ENCODE measurements around the gene APOH.

The APOH gene

GRCh38 chr17:66198242-66198641, 31.0 kb downstream of the APOH start:
- H3K4me3 ChIP-seq (ENCODE audit: low read length), result no peak overlapping the region
- DNase-seq (ENCODE audit: low read depth), result no peak
- no peak for TF ChIP-seq CTCF (IDR thresholded peaks at IDR 0.05; ENCODE audit: insufficient read depth, low read depth, low read length, missing control alignments)

DNA sequence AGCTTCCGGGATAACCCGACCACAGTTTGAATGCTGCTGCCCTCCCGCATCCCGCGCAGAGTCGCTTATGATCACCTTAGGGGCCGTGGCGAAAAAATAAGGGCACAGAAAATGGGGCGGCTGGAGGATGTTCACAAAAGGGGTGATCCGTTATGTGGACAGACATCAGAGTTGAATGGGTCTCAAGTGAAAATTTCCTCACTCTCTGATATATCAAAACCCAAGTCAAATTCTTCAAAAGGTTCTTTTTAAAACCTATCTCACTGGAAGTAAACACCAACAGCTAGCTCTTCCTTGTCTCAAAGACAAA, 36.9 kb downstream of the APOH start:
- H3K4me3 ChIP-seq (ENCODE audit: low read length), result peak overlapping the region; percentile 53
- no peak for TF ChIP-seq CTCF (IDR thresholded peaks at IDR 0.05; ENCODE audit: insufficient read depth, low read depth, low read length, missing control alignments)
- DNase-seq (ENCODE audit: low read depth), result no peak

- DNase-seq (ENCODE audit: low read depth), result peak; percentile 39
- no peak for TF ChIP-seq CTCF (IDR thresholded peaks at IDR 0.05; ENCODE audit: insufficient read depth, low read depth, low read length, missing control alignments)
- peak within 1 kb of the TSS; percentile 53 for H3K4me3 ChIP-seq (ENCODE audit: low read length)
These were observed 37.4 kb downstream of the APOH start, which contains the start of gene CEP112 for GRCh38 chr17:66191593-66192377. CEP112 (minus strand) TSS chr17:66192133.

- DNase-seq (ENCODE audit: low read depth), result peak; percentile 6
These were observed 38.2 kb downstream of the APOH start for GRCh38 chr17:66190738-66191592.

DNA sequence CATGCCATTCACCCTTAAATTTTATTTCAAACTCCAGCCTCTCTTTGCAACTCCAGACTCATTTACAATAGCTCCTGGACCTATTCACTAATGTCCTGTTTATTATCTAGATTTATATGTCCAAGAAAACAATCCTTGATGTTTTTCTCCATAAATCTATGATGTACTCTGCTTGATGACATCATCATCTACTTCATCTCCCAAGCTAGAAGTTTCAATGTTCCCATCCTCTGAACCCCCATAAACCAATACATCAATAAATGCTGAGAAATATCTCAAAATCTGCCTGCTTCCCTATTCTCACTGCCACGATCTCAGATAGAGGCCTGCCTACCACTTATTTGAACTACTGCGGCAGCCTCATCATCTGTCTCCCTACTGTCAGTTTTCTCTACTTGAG, 41.5 kb downstream of the APOH start:
- DNase-seq (ENCODE audit: low read depth), result no peak
- no peak overlapping the region for H3K4me3 ChIP-seq (ENCODE audit: low read length)
- no peak for TF ChIP-seq CTCF (IDR thresholded peaks at IDR 0.05; ENCODE audit: insufficient read depth, low read depth, low read length, missing control alignments)

More at GRCh38 chr17:66190738-66191592, 38.2 kb downstream of the APOH start:
- no peak for TF ChIP-seq CTCF (IDR thresholded peaks at IDR 0.05; ENCODE audit: insufficient read depth, low read depth, low read length, missing control alignments)
- peak overlapping the region; percentile 53 for H3K4me3 ChIP-seq (ENCODE audit: low read length)

DNA sequence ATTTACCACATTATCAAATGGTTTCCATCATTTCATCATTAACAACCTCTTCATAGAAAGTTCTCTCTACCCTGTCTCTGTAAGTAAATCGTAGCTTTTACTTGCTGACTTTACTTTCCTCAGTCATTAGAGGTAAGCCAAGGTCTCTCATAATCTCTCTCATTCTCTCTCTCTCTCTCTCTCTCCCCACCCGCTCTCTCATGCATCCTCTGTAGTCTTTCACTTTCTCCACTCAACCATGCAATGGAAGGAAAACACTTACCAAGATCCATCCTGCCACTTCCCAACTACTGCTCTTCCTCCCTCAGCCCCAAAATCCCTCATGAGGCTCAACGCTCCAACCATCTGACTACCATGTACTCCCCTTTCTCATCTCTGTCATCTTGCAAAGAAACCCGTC, 43.4 kb downstream of the APOH start:
- no peak for TF ChIP-seq CTCF (IDR thresholded peaks at IDR 0.05; ENCODE audit: insufficient read depth, low read depth, low read length, missing control alignments)

More for the DNA sequence above, 43.4 kb downstream of the APOH start:
- H3K4me3 ChIP-seq (ENCODE audit: low read length), result no peak overlapping the region
- DNase-seq (ENCODE audit: low read depth), result no peak

Data from epithelial cell of esophagus (primary cell).